ENCODE results near the gene RPAP2. TPM values are rescaled to one million over a fixed set of nuclear protein-coding genes. Genes with fewer than 3 reads are reported as not detected.
"Not testable (repeated sequence)": the region's sequence is repeated elsewhere in the genome, so short reads cannot be mapped to it uniquely, and the experiment has no call there.

Gene RPAP2
- total RNA-seq, 1 donor from 2014 or later, result 20.4 TPM

DNA sequence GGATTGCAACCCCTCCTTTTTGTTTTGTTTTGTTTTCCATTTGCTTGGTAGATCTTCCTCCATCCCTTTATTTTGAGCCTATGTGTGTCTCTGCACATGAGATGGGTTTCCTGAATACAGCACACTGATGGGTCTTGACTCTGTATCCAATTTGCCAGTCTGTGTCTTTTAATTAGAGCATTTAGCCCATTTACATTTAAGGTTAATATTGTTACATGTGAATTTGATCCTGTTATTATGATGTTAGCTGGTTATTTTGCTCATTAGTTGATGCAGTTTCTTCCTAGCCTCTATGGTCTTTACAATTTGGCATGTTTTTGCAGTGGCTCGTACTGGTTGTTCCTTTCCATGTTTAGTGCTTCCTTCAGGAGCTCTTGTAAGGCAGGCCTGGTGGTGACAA lies 135.7 kb downstream of the RPAP2 start:
- intact Hi-C loops (cut with DNase I); DNase-seq; ATAC-seq (ENCODE audit: poor library complexity): not testable (repeated sequence)

DNA sequence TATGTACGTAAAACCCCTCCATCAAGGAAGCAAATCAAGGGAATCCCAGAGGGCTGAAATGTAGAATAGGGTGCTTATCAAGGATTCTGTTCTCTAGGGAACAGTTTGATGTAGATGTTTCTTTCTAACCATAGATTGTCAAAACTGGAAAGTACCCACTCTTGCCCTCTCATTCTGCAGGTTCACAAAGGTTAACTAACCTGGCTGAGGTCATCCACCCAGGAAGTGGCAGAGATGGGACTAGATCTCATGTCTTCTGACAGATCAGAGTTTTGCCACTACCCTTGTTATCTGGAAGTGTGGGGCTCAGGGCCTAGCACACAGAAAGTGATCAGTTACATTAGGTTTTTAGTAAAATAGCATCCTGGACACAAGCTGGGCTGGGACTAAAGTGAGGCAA lies 140.4 kb downstream of the RPAP2 start:
- no peak for DNase-seq
- ATAC-seq (ENCODE audit: poor library complexity), result no peak
- intact Hi-C loops (cut with DNase I), result no loop called here

DNA sequence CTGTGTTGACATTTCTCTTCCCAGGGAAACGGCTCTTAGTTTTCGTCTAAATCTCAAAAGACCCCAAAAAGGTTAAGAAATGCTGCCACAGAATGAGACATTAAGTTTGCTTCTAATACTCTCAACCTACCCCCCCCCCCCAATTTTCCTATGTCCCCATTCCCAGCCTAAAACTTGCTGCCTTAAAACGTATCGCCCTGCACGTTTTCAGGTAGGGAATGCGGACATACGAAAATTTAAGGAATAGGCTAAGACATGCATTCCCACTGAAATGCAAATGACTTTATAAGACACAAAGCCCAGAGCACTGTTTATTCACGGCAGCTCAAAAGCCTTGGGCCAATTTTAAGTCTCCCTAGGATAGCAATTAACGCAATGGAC lies 142.4 kb downstream of the RPAP2 start:
- no peak for ATAC-seq (ENCODE audit: poor library complexity)
- intact Hi-C loops (cut with DNase I), result no loop called here
- DNase-seq, result no peak

DNA sequence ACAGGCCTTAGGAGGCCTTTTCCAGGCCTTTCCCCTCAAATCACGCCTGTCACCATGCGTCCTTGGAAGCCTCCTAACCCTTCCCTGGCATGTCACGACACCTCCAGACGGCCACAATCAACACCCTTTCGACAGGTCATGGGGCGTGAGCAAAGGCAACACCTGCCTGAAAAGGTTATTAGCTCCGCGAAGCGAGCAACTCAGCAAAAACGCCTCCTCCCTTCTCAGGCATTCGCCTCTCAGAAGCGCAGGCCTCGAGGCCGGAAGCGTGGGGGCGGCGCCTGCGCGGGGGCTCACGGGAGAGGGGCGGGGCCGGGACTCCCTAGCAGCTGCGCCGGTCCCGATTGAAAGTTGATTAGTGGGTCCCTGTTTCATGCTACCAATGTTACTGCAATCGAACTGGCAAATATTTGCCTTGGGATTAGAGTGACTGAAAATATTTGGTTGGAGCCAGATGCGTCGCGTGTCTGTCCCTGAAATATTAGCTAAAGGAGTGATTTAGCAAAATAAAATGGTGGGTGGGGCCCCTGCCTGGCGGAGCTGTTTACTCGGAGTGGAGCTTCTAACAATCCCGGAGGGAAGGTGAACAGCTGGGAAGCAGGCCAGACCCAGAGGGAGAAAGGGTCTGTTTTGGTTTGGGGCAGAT lies 143.0 kb downstream of the RPAP2 start:
- intact Hi-C loops (cut with DNase I), result no loop called here
- DNase-seq (no peak), ATAC-seq (ENCODE audit: poor library complexity) (no peak)

DNA sequence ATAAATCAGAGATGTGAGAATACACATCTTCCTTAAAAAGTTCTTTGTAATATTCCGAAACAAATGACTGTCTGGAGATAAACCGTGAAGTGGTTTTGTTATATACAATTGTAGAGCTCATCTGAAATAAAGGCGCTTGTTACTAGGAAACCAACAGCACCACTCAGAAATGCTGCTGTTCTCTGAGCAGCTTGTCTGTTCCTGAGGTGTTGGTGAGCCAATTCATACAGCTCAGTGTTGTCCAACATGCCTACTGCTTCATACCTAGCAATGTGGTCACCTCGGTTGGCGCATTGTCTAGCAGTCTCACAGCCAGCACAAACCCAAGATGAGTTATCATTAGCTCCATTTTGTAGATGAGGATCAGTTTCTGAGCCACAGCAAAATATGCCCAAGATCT lies 143.5 kb downstream of the RPAP2 start:
- no peak for ATAC-seq (ENCODE audit: poor library complexity)
- intact Hi-C loops (cut with DNase I), result no loop called here
- DNase-seq, result no peak

DNA sequence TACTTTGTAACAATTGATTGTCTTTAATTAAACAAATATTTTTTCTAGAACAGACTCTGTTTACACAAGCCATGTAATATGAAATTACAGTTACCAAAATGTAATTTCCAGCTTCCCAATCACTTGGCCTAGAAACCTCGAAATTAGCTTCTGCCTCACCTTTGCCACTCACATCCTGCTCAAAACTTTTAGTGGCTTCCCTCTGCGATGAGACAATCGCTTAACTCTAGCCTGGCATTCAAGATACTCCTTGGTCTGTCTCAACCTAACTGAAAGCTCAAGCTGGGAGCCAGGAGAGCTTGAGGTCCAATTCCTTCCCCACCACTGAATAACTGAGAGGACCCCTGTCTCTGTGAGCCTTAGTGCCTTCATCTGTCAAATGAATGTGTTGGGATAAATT lies 145.0 kb downstream of the RPAP2 start:
- DNase-seq, result no peak
- intact Hi-C loops (cut with DNase I), result no loop called here
- no peak for ATAC-seq (ENCODE audit: poor library complexity)

DNA sequence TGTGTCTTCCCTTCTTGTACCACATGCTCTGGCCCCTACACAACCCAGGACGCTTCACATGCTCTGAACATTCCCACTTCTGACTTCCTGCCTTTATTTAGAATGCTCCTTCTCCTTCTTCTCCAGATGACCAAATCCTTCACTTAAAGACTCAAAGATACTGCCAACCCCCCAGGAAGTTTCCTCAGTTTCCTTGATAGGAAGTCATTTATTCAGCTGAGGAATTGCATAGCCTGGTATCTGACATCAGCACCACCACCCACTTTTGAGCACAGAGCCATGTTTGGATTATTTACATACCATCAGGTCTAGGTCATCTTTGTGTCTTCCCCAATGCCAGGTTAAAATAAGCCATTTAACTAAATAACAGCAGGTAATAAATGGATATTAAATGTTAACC lies 145.5 kb downstream of the RPAP2 start:
- intact Hi-C loops (cut with DNase I), result no loop called here
- no peak for DNase-seq

DNA sequence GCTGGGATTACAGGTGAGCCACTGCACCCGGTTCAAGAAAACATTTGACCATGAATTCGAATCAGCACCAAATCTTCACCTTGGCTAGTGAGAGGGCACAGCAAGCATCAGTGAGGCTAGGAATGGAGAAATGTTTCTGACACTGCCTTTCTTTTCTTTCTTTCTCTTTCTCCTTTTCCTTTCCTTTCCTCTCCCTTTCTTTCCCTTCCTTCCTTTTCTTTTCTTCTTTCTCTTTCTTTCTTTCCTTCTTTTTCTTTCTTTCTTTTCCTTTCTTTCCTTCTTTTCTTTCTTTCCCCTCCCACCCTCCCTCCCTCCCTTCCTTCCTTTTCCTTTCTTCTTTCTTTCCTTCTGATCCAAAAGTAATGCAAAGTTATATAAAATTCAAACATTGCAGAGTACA lies 147.0 kb downstream of the RPAP2 start:
- ATAC-seq (ENCODE audit: poor library complexity) (no peak), DNase-seq (no peak)
- intact Hi-C loops (cut with DNase I), result no loop called here

More for the DNA sequence above, 145.5 kb downstream of the RPAP2 start:
- ATAC-seq (ENCODE audit: poor library complexity), result no peak

DNA sequence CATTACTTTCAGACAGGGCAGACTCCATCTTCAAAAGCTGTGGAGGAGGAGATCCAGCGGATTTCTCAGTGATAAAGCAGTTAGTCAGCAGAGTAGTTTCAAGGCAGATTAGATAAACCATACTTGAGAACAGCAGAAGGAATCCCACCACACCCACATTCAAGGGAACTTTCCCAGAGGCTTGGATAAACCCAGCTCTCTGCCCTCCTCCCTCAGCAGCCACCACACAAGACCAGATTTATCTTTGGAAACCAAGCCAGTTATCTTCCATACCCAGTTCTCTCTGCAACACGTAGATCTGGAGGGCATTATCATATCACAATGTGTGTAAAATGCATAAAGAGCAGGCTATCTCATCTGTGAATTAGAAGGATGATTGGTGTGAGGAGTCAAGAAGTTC lies 147.7 kb downstream of the RPAP2 start:
- DNase-seq (no peak), ATAC-seq (ENCODE audit: poor library complexity) (no peak)
- intact Hi-C loops (cut with DNase I), result no loop called here

DNA sequence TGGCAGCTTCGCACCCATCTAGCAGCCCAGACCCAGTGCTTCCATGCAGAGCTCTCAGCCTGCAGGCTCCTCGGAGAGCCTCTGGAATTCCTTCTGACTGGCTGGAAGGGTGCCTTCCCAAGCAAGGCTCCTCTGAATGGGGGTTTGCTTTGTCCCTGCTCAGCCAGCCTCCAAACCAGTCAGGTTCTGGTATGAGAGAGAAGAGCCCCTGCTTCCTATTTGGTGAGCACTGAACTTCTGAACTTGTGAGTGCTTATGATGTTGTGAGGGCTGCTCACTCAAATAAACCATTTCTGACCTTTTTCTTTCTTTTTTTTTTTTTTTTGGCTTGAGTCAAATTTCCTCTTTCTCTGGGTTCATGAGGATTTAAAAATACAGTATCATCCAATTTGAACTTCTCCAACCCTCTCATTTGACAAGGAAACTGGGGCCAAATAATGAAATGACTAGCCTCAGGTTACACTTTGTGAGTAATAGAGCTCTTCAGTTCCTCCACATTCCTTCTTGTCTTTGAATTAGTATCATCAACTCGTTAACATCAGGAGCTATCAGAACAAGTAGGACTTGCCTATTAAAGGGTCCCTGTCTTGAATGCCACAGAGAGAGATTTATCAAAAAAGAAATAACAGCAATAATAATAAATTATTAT lies 148.3 kb downstream of the RPAP2 start:
- ATAC-seq (ENCODE audit: poor library complexity) (no peak), DNase-seq (no peak)
- intact Hi-C loops (cut with DNase I), result no loop called here

DNA sequence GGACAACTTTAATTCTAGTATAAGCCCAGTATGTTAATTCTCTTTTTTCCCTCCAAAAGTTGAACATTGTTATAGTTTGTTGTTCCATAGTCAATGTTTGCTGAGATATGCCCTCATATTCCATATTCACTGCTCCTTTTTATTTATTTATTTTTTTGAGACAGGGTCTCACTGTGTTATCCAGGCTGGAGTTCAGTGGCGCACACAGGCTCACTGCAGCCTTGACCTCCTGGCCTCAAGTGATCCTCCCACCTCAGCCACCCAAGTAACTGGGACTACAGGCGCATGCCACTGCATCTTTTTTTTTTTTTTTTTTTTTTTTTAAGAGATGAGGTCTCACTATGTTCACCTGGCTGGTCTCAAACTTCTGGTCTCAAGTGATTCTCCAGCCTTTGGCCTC lies 149.1 kb downstream of the RPAP2 start:
- ATAC-seq (ENCODE audit: poor library complexity) (no peak), DNase-seq (no peak)
- intact Hi-C loops (cut with DNase I), result no loop called here

Other genes starting within 250 kb of the RPAP2 start
- gene SETSIP, start 223.6 kb upstream of the RPAP2 start, total RNA-seq, result not detected
- 5.9 TPM for gene BTBD8, start 218.7 kb upstream of the RPAP2 start, total RNA-seq
- gene C1orf146, start 81.1 kb upstream of the RPAP2 start, total RNA-seq, result not detected
- gene GLMN, start 72 bp upstream of the RPAP2 start, total RNA-seq, result 4.8 TPM
- gene GFI1, start 187.9 kb downstream of the RPAP2 start, total RNA-seq, result 0.19 TPM

Data from Right ventricle myocardium superior (tissue), 1 donor.